Measurements from ENCODE around the gene SDE2.
A peak's percentile ranks its signal among the peaks of the same experiment; 100 is the strongest.
"Not testable (repeated sequence)": the region's sequence is repeated elsewhere in the genome, so short reads cannot be mapped to it uniquely, and the experiment has no call there.

The SDE2 gene

DNA sequence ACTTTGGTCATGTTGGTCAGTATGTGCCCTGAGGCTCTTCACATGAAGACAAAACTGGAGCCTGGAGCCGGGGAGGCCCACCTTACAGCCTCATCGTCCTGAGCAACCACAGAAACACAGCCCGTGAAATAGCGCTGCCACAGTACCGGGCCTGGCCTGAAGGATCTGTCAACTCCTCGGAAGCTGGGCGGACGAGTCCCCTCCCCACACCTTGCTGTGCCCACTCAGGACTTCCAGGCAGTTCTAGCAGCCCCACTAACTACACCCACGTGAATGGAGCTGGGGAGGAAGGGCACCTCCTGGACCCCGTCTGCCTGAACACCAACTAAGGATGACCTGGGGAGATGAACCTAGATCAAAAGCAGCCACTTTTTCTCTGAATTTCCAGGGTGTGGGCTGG lies 24.7 kb downstream of the SDE2 start:
- no peak for DNase-seq

DNA sequence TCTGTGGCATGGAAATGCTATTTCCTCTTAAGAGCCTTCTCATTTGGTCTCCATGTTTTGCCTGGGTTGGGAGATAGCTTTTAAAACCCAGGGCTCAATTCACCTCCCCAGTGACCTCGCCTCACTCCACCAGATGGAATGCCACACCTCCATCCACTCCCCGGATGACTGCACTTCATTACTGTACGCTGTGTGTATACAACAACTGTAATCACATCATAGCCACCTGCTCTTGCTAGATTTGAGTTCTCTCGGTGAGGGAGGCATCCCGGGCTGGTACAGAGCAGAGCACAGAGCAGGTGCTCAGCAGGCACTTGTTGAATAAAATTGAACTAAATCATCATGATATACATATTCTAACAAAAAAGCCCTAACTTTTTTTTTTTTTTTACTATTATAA lies 26.0 kb downstream of the SDE2 start:
- DNase-seq, result no peak

DNA sequence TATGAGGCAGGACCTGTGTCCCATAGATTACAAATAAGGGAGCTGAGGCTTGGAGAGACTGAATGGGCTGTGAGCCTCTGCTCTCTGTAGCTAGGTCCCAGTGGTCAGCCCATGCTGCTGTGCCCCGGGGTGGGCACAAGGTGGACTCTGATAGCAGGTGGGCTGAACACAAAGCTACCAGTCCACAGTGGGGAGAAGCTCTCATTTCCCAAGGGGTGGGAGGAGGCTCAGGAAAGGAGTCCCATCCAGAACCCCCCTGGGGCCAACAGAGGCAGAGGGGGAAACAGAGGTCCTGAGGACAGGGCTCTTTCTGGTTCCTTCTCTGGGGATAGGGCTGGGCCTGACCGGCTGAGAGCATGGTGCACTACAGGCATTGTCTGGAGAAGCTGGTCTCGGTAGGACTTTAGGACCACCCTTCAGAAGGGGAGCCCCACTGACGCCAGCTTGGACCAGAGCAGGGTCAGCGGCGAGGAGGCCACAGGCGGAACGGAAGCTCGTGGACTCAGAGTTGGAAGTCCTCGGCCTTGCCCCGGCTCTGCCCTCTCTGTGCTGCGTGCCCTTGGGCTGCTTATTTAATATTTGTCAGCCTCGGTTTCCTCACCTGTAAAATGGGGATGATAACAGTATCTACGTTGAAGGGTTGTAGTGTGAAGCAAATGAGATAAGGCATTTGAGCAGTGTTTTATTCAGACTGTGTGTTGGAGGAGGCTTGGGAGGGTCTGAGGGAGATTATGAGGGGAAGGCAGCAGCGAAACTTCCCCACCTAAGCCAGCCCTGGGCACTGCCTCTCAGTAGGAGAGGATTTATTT lies 26.6 kb downstream of the SDE2 start:
- no peak for DNase-seq

DNA sequence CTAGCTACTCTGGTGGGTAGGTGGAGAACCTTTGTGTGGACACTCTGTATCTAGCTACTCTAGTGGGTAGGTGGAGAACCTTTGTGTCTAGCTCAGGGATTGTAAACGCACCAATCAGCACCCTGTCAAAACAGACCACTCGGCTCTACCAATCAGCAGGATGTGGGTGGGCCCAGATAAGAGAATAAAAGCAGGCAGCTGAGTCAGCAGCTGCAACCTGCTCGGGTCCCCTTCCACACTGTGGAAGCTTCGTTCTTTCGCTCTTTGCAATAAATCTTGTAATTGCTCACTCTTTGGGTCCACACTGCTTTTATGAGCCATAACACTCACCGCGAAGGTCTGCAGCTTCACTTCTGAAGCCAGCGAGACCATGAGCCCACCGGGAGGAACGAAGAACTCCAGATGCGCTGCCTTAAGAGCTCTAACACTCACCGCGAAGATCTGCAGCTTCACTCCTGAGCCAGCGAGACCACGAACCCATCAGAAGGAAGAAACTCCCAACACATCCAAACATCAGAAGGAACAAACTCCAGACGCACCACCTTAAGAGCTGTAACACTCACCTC lies 28.5 kb downstream of the SDE2 start:
- DNase-seq, result not testable (repeated sequence)

DNA sequence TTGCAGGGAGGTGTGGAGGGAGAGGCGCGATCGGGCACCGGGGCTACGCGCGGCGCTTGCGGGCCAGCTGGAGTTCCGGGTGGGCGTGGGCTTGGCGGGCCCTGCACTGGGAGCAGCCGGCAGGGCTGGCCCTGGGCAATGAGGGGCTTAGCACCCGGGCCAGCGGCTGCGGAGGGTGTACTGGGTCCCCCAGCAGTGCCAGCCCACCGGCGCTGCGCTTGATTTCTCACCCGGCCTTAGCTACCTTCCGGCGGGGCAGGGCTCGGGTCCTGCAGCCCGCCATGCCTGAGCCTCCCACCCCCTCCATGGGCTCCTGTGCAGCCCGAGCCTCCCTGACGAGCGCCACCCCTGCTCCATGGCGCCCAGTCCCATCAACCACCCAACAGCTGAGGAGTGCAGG lies 29.4 kb downstream of the SDE2 start:
- DNase-seq, result not testable (repeated sequence)

DNA sequence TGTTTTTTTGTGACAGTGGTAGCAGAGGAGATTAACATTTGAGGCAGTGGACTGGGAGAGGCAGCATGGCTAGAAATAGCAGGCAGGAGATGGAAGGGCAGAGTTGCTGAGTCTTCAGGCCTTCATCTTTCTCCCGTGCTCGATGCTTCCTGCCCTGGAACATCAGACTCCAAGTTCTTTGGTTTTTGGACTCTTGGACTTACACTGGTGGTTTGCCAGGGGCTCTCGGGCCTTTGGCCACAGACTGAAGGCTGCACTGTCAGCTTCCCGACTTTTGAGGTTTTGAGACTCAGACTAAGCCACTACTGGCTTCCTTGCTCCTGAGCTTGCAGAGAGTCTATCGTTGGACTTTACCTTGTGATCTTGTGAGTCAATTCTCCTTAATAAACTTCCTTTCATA lies 33.9 kb downstream of the SDE2 start:
- no peak for DNase-seq

DNA sequence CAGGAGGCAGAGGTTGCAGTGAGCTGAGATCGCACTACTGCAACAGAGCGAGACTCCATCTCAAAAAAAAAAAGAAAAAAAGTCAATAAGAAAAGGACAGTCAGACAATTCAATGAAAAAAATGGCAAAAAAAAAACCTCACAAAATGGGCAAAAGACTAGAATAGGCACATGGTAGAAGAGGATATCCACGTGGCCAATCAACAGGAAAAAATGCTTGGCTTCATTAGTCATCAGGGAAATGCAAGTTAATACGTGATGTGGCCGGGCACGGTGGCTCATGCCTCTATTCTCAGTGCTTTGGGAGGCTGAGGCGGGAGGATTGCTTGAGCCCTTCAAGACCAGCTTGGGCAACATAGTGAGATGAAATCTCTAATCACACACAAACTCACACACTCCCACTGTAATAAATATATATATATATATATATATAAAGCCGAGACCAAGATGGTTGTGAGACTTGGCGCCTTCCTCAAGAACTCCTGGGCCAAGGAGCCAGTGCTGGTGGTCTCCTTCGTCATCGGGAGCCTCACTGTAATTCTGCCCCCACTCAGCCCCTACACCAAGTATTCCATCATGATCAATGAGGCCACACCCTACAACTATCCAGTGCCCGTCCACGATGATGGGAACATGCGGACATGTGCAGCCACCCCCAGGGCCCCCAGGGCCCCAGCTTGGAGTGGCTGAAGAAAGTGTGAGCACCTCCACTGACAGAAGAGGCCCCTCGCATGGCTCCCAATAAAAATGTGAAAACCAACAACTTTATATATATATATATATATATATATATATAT lies 35.2 kb downstream of the SDE2 start:
- no peak for DNase-seq

DNA sequence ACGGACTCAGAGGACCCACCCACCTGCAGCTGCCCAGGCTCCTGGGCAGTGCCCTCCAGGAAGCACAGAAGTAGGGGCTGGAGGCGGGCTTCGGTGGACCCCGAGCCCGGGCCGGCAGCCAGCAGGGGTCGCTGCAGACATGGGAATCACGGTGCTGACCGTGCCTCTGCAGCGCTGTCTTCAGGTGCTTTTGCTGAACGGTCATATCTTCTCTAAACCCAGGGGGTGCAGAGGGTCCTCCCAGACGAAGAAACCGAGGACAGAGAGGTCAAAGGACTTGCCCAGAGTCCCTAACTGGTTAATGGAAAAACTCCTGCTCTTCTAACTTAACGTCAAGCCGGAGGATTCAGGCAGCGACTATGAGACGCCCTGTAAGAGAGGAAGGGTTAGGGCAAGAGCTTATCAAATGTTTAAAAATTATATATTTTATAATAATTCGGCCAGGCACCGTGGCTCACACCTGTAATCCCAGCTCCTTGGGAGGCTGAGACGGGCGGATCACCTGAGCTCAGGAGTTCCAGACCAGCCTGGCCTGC lies 36.6 kb downstream of the SDE2 start:
- DNase-seq, result no peak

DNA sequence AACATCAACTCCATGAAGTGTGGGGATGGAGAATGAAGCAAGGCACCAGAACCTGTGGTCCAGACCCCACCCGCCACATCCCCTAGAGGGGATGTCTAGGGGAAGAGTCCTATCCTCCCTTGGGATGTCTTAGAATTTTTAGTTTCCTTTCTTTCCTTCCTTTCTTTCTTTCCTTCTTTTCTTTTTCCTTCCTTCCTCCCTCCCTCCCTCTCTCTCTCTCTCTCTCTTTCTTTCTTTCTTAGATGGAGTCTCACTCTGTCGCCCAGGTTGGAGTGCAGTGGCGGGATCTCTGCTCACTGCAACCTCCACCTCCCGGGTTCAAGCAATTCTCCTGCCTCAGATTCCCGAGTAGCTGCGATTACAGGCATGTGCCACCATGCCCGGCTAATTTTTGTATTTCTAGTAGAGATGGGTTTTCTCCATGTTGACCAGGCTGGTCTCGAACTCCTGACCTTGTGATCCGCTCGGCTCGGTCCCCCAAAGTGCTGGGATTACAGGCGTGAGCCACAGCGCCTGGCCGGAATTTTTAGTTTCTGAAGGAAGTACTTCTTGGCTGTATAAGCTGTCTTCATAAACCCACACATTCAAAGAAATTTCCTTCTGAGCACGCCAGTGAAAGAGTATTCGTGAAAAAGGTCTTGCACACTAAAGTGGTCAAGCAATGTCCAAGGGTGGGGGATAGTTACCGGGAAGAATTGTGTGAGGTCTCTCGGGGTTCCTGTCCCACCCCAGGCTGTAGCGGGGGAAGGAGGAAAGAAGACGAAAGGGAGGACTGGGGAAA lies 37.3 kb downstream of the SDE2 start:
- DNase-seq, result no peak

DNA sequence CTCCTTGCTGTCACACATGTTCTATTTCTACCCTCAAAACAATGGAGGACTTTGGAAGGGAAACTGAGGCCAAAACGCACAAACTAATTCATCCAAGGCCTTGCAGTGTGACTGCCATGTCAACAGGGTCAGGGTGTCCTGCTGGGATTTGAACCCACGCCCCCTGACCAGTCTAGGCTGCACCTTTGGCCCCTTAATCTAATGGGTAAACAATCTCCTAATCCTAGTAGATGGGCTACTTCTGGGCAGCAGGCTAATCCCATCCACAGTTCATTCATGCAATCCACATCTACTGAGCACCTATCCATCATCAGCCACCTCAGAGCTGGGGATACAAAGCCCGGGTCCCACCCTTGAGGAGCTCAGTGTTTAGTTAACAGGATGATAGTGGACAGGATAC lies 41.1 kb downstream of the SDE2 start:
- DNase-seq, result no peak

DNA sequence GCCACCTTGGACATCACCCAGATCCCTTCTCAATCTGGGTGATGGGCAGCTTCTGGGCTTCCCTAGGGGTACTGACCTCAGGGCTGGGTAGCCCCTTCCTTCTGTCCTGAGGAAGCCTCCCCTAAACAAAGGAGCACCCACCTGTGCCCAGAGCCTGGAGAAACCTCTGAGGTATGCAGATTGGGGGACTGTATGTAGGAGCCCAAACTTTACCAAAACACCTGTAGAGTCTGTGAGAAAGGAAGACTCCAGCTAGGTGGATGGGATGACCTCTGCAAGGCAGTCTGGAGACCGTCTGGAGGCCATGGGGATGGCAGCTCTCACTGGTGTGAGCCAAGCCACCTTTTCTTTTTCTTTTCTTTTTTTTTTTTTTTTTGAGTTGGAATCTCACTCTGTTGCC lies 44.4 kb downstream of the SDE2 start:
- DNase-seq, result no peak

DNA sequence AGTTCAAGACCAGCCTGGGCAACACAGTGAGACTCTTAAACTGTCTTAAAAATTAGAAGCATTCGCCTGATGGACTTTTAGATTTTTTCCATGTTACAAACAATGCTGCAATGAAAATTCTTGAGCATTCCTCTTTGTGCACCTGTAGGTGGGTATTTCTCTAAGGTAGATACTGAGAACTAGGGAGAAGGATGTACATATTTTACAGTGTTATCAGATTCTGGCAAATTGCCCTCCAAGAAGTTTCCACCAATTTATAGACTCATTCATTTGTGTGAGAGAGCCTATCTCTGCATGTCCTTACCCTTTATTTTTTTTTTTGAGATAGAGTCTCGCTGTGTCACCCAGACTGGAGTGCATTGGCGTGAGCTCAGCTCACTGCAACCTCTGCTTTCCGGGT lies 45.8 kb downstream of the SDE2 start:
- no peak for DNase-seq

DNA sequence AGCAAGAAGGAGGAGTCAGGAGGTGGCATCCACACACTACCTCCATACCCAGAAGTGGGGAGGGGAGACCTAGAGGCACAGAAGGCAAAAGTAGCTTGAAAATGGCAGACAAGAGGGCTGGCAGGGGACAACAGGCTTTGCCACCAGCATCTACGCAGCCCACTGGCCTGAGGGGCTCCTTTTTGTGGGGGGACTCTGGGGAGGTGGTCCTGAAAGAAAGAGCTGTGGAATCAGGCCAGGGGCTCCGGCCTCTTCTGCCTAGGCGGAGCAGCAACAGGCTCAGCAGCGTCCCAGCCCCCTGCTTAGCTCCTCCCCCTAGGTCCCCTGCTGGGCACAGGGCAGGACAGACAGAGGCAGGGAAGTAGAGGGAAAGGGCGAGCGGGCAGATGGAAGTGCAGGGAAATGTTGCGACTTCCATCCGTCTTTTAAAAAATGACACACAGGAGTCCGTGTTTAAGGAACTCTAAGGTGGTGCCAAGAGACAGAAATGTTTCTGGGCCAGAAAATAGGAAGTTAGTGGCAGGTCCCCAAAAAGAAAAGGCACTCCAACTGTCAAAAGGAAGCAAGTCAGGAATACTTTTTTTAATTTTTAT lies 48.1 kb downstream of the SDE2 start:
- DNase-seq, result peak; percentile 59 to 67

DNA sequence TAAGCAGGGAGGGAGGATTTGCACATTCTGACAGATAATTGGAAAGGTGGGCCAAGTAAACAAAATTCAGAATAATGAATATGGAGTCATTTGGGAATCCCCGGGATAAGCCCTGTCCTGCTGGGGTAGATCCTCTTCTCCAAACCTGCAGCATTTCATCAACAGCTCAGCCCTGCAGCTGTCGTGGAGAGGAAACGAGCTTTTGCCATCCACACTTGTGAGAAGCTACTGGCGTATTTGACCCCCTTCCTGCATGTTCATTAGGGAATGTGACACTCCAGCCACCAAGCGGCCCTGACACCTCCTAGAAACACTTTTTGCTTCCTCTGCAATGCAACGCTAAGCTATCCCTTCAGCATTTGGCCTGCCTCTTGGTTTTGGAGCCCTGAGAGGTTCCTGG lies 50.1 kb downstream of the SDE2 start:
- no peak for DNase-seq

DNA sequence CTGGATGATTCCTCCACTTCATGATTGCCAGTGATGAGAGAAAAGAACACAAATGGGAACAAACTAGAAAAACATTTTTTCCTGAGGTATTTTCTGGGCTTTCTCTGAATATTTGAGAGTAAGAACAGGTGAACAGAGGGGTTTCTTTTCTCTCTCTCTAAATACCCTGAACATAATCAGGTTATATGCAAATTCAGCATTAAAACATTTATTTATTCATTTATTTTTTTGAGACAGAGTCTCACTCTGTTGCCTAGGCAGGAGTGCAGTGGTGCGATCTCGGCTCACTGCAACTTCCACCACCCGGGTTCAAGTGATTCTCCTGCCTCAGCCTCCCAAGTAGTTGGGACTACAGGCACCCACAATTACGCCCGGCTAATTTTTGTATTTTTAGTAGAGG lies 52.3 kb downstream of the SDE2 start:
- no peak for DNase-seq

DNA sequence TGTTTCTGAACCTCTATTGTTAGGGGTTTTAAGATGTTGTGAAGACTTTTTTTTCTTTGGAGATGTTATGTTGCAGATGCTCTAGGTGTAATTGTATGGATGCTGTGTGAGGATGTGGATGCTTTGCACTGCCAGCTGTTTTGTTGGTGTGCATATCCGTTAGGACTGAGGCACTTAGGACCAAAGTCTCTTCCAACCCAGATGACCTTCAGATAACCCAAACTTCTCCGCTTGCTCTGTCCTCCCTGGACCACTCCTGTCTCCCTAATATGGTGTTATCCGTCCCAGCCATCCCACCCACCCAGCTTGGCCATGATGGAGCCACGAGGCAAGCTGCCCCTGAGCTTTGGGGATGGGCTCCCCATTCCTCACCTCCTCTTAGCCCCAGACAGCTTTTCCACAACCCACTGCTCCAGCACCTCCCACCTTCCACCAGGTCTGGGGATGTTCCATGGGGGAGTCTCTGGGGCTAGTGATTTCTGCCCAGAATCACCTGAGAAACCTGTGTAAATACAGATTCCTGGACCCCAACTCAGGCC lies 53.0 kb downstream of the SDE2 start:
- DNase-seq, result no peak

DNA sequence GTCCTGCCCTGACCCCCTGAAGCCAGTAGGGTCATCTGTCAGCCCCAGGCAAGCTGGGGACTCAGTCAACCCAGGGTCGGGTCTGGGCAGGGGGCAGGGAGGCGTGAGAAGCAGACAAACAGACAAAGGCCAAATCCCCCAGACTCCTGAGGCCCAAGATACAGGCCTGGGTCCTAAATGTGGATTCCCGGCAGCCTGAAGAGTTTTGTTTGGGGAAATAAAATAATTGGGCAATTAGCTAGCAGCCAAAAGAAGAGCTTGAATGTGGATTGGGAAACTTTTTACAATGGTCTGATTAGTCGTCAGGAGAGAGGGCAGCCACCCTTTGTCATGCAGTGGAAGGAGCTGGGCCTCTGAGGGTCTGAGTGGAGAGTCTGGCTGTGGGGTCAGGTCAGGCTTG lies 53.6 kb downstream of the SDE2 start:
- no peak for DNase-seq

DNA sequence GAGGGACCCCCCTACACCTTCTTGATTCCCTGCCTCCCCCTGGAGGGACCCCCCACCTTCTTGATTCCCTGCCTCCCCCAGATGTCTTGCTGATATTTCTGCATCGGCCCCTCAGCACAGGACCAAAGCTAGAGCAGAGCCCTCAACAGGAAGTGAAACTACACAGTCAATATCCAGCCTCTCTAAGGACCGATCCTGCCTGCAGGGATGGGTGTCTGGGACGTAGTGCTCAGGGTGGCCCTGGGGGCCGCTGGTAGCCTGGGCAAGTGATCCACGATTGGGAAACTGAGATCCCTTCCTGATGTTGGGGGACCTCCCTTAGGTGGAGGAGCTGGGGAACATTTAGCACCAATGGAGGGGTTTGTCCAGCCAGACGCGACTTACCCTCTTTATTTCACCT lies 54.2 kb downstream of the SDE2 start:
- no peak for DNase-seq

DNA sequence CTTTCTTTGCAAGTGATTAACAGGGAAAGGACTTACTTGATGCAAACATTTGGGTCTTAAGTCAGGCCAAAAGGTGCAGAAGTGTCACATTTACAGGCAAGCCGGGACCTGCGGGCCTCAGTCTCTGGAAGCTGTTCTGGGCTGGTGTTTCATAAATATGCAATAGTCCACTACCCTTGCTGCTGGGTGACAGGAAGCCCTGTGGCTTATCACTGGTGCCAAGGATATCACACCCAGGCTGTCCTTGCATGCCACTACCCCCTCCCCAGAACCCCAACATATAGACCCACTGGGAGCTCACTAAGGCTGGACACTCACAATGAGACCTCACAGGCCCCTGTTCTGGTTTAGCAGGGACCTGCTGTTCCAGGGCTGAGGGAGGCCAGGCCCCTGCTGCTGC lies 54.8 kb downstream of the SDE2 start:
- DNase-seq, result no peak

DNA sequence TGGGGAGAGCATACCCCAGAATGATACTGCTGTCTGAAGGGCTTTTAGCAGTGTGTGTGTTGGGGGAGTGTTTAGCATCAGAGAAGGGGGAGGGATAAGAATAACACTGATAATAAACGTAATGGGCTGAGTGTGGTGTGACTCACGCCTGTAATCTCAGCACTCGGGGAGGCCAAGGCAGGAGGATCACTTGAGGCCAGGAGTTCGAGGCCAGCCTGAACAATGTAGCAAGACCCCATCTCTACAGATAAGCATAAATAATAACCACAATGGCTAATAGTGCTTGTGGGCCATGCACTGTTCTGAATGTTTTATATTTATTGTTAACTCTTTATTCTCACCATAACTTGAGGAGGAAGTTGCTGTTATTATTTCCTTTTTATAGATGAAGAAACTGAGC lies 55.6 kb downstream of the SDE2 start:
- DNase-seq, result no peak

DNA sequence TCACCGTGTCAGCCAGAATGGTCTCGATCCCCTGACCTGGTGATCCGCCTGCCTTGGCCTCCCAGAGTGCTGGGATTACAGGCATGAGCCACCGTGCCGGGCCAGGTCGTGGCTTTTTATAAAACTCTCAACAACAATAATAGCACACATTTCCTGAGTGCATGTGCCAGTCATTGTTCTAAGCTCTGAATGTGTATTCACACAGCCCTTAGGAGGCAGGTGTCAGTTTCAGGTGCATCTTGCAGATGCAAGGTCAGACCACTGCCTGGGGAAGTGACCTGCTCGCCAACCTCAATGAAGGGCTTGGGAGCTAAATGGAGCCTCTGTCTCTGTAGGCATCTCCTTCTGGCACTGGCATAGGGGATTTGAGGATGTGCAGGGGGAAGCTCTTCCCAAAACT lies 56.6 kb downstream of the SDE2 start:
- no peak for DNase-seq

DNA sequence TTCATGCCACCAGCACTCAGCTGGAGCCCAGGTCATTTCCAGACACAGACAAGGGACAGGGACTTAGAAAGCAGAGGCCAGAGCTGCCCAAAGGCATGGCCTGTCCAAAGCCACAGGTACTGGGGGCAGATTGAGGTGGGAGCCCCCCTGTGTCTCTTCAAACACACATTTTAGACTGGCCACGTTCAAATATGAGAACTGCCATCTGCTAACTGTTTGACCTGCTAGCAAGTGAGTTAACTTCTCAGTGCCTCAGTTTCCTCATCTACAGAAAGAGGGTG lies 57.3 kb downstream of the SDE2 start:
- no peak for DNase-seq
